Esophagus muscularis mucosa (tissue), 4 donors: ENCODE data around the gene CDPF1. TPM values are rescaled to one million over a fixed set of nuclear protein-coding genes. Genes with fewer than 3 reads are reported as not detected.

ENCODE experiments used
- DNase-seq: peaks from one replicate; pipeline ENCODE4 v3.0.0-alpha.2; 2017; ENCODE audit errors: extremely low spot score
- H3K27ac ChIP-seq, 4 donors: fragments of 200-600 bp; sonication (generic); replicated peaks in 1 of 4; 1 replicate in 3 of 4; 2 replicates in 1 of 4; pipeline ENCODE4 v1.5.1; 2016 to 2019; ENCODE audit warnings: mild to moderate bottlenecking in 1 of 4
- H3K27me3 ChIP-seq, 4 donors: fragments of 200-600 bp; sonication (generic); one replicate each; pipeline versions ENCODE4 v1.5.1 to v1.6.0; 2016 to 2019
- H3K36me3 ChIP-seq, 4 donors: fragments of 200-600 bp; sonication (generic); one replicate each; pipeline ENCODE4 v1.5.1; 2016 to 2019
- H3K4me1 ChIP-seq, 4 donors: fragments of 200-600 bp; sonication (generic); one replicate each; pipeline ENCODE4 v1.5.1; 2016 to 2019
- H3K4me3 ChIP-seq, 4 donors: fragments of 200-600 bp; sonication (generic); 1 replicate in 2 of 4; 2 replicates in 2 of 4; pipeline ENCODE4 v1.5.1; 2016 to 2019; ENCODE audit warnings: mild to moderate bottlenecking in 4 of 4, moderate library complexity in 1 of 4
- H3K9me3 ChIP-seq, 4 donors: fragments of 200-600 bp; sonication (generic); 1 replicate in 3 of 4; 2 replicates in 1 of 4; pipeline ENCODE4 v1.5.1; 2016 to 2019
- EP300 ChIP-seq: sonication (generic); formaldehyde crosslinking; IDR thresholded peaks from one replicate; pipeline ENCODE4 v1.6.1; 2017; ENCODE audit warnings: antibody characterized with exemption
- POLR2A ChIP-seq: fragments of 450-650 bp; IDR thresholded peaks from one replicate; pipeline ENCODE4 v1.6.1; 2017; ENCODE audit warnings: antibody characterized with exemption, moderate library complexity, mild to moderate bottlenecking, low read depth
- POLR2AphosphoS5 ChIP-seq, 2 donors: sonication (generic); formaldehyde crosslinking; IDR thresholded peaks; one replicate each; pipeline ENCODE4 v1.6.1; 2017; ENCODE audit warnings: antibody characterized with exemption in 2 of 2
- WGBS: methylation state at CpG from one replicate; pipeline ENCODE4 v1.1.5; 2018; 5-methylcytosine and 5-hydroxymethylcytosine counted together
- intact Hi-C: fragments of 100-400 bp; cut with DNase I; formaldehyde crosslinking; loops from one replicate; pipeline ENCODE4 v1.15.1; 2023
- total RNA-seq, 4 donors: library from RNA; depleted of rRNA; stranded (reverse); fragments of >200 nt; gene quantifications; one replicate each; pipeline versions ENCODE4 v1.1.0 to v1.2.1, GENCODE V29; 2016
- TF ChIP-seq, protein P1 (sequence below), 3 experiments: fragments of 200-600 bp in 2 of 3; fragments of 450-650 bp in 1 of 3; sonication (generic) in 2 of 3; IDR thresholded peaks; one replicate each; pipeline ENCODE4 v1.5.1; 2017 to 2019; ENCODE audit warnings: antibody characterized with exemption in 3 of 3, mild to moderate bottlenecking in 2 of 3, moderate library complexity in 1 of 3

Gene CDPF1
- total RNA-seq, 4 donors from 2014 or later, result 8.3 to 19.4 (median 14.8) TPM

DNA sequence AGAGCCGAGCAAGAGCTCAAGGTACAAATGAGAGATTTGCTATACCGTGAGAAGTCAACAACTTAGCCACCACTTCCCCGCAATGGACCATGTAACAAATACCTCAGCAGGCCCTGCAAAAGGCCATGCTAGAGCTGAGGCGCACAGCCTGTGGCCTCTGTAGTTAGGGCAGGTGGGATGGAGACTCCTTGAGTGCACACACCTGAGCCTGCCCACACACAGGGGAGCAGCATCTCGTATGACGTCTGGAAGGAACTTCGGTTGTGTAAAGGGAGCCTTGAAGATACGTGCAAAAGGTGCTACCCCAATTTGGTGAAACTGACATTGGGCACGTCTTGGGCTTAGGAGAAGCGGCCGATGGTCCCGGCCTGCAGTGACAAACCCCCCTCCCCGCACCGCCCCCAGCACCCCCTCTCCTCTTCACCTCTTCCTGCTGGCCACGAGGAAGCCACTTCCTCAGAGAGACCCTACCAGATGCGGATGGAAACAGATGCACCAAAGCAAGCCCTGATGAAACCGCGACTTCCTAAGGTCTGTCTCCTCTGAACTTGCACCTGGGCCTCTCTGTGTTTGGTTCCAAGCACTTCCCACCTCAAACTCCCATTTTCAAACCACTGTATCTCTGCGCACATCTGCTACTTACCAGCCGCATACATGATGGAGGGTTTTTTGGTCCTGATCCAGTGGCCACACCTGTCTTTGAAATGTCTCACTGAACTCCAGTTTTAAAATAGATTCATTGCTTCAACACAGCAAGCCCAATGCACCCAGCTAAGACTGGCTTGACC, 10.6 kb downstream of the CDPF1 start:
- no peaks in the 10 kb centered on the region for H3K9me3 ChIP-seq
- no peaks in the 10 kb centered on the region for H3K27me3 ChIP-seq
- no peak overlapping the region for H3K4me3 ChIP-seq
- peaks cover 23 to 32% (median 28%) of the 10 kb centered on the region in 4 donors for H3K4me1 ChIP-seq
- intact Hi-C loops, result loop anchor here (5.0 kb wide), 1 partner anchor 92 kb away; no protein-coding TSS in a partner anchor
- peak overlapping the region; percentile 63 to 73 (median 68) for H3K27ac ChIP-seq
- 87% methylated on average over 12 of the region's 20 CpGs for WGBS
- no peak for DNase-seq
- peaks cover 7 to 57% (median 37%) of the 10 kb centered on the region in 4 donors for H3K36me3 ChIP-seq
- TF ChIP-seq POLR2A, result no peak

DNA sequence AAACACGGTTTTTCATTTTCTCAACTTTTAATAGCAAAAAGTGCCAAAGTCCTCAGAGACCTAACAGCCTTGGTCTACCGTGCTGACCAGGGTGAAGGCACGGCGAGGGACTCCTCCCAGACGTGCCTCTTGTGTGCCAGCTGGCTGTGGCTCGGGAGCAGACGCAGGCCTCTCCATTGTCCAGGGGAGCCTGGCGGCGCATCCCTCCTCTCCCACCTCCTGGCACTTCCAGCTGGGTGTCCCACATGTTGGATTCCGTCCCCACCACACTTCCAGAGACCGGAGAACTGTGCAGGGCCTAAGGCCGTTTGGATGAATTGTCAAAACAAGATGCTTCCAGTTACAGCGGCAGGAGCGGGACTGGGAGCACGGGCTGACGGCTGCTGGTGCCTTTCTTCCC, 11.6 kb downstream of the CDPF1 start:
- Histone ChIP-seq H3K27ac (peak overlapping the region; percentile 63 to 73 (median 68)), H3K36me3 (peaks cover 0 to 48% (median 29%) of the 10 kb centered on the region in 4 donors), H3K4me3 (no peak overlapping the region), H3K27me3 (no peaks in the 10 kb centered on the region), H3K4me1 (peaks cover 29 to 40% (median 34%) of the 10 kb centered on the region in 4 donors), H3K9me3 (no peaks in the 10 kb centered on the region)
- intact Hi-C loops, result loop anchor here (5.0 kb wide), 1 partner anchor 91 kb away; no protein-coding TSS in a partner anchor
- TF ChIP-seq EP300 (no peak), POLR2A (no peak), POLR2AphosphoS5 (IDR thresholded peaks at IDR 0.05) (no peak)
- TF ChIP-seq, protein P1, sequence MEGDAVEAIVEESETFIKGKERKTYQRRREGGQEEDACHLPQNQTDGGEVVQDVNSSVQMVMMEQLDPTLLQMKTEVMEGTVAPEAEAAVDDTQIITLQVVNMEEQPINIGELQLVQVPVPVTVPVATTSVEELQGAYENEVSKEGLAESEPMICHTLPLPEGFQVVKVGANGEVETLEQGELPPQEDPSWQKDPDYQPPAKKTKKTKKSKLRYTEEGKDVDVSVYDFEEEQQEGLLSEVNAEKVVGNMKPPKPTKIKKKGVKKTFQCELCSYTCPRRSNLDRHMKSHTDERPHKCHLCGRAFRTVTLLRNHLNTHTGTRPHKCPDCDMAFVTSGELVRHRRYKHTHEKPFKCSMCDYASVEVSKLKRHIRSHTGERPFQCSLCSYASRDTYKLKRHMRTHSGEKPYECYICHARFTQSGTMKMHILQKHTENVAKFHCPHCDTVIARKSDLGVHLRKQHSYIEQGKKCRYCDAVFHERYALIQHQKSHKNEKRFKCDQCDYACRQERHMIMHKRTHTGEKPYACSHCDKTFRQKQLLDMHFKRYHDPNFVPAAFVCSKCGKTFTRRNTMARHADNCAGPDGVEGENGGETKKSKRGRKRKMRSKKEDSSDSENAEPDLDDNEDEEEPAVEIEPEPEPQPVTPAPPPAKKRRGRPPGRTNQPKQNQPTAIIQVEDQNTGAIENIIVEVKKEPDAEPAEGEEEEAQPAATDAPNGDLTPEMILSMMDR (IDR thresholded peaks at IDR 0.05), result no peak
- WGBS, result 71% methylated on average over 16 of the region's 16 CpGs
- DNase-seq, result no peak

DNA sequence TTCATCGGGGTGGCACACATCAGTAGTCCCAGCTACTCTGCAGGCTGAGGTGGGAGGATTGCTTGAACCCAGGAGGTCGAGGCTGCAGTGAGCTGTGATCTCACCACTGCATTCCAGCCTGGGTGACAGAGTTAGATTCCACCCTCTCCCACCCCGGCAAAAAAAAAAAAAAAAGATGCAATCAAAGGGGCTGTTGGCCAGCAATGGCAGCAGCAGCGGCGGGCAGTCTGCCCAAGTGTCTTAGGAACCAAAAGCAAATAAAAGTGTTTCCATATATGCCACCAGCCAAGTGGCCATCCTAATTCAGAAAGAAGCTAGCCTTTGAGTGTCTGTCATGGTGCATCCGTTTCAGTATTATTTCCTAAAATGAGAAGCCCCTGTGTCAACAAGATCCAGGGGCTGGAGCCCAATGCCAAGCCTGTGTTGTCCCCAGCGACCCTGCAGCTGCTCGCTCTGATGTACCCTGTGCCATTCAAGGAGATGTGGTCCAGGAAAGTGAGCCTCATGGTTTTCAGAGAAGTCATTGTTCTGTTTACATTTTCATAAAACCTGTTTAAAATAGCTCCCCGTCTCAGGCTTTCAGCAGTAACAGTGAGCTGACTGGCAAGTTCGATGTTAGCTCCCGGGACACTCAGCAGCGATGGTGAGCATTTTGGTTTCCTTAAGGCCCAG, 12.5 kb downstream of the CDPF1 start:
- TF ChIP-seq POLR2A (no peak), POLR2AphosphoS5 (IDR thresholded peaks at IDR 0.05) (peak in 1 of 2 donors; percentile 14), EP300 (no peak)
- TF ChIP-seq, protein P1 (IDR thresholded peaks at IDR 0.05), result no peak
- H3K27ac ChIP-seq, result peak overlapping the region; percentile 63 to 73 (median 68)
- H3K4me1 ChIP-seq, result peaks cover 38 to 47% (median 42%) of the 10 kb centered on the region in 4 donors
- no peaks in the 10 kb centered on the region for H3K9me3 ChIP-seq
- H3K36me3 ChIP-seq, result peaks cover 0 to 39% (median 25%) of the 10 kb centered on the region in 4 donors
- 49% methylated on average over 12 of the region's 12 CpGs for WGBS
- DNase-seq, result no peak
- intact Hi-C loops, result loop anchor here (5.0 kb wide), 1 partner anchor 90 kb away; no protein-coding TSS in a partner anchor
- no peaks in the 10 kb centered on the region for H3K27me3 ChIP-seq
- H3K4me3 ChIP-seq, result no peak overlapping the region

DNA sequence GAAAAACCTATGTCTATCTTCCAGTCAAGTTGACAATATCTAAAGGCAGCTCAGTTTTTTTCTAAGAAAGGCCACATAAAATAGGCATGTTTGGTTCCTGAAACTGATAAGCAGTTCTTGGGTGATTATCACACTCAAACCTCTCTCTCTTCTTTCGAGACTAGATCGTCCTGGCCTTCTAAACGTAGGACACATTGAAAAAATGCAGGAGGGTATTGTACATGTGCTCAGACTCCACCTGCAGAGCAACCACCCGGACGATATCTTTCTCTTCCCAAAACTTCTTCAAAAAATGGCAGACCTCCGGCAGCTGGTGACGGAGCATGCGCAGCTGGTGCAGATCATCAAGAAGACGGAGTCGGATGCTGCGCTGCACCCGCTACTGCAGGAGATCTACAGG, 15.1 kb downstream of the CDPF1 start:
- DNase-seq, result no peak
- H3K36me3 ChIP-seq, result peaks cover 0 to 50% (median 27%) of the 10 kb centered on the region in 4 donors

More for the DNA sequence above, 15.1 kb downstream of the CDPF1 start:
- no peaks in the 10 kb centered on the region for H3K27me3 ChIP-seq
- TF ChIP-seq, protein P1 (IDR thresholded peaks at IDR 0.05), result no peak
- intact Hi-C loops, result loop anchor here (5.0 kb wide), 1 partner anchor 88 kb away; no protein-coding TSS in a partner anchor
- no peak overlapping the region for H3K27ac ChIP-seq
- H3K9me3 ChIP-seq, result no peaks in the 10 kb centered on the region
- H3K4me3 ChIP-seq, result no peak overlapping the region
- WGBS, result 86% methylated on average over 12 of the region's 12 CpGs
- peaks cover 39 to 44% (median 40%) of the 10 kb centered on the region in 4 donors for H3K4me1 ChIP-seq
